ENCODE results near the gene NRIP1. TPM values are rescaled to one million over a fixed set of nuclear protein-coding genes. Genes with fewer than 3 reads are reported as not detected.

The NRIP1 gene
- total and polyA plus RNA-seq, 10 of the 15 experiments (the other 5 are each of a cell fraction or from before 2014, with no cell fraction given) = 2.9 to 26.1 (median 9.3) TPM

- TF ChIP-seq, protein P1, sequence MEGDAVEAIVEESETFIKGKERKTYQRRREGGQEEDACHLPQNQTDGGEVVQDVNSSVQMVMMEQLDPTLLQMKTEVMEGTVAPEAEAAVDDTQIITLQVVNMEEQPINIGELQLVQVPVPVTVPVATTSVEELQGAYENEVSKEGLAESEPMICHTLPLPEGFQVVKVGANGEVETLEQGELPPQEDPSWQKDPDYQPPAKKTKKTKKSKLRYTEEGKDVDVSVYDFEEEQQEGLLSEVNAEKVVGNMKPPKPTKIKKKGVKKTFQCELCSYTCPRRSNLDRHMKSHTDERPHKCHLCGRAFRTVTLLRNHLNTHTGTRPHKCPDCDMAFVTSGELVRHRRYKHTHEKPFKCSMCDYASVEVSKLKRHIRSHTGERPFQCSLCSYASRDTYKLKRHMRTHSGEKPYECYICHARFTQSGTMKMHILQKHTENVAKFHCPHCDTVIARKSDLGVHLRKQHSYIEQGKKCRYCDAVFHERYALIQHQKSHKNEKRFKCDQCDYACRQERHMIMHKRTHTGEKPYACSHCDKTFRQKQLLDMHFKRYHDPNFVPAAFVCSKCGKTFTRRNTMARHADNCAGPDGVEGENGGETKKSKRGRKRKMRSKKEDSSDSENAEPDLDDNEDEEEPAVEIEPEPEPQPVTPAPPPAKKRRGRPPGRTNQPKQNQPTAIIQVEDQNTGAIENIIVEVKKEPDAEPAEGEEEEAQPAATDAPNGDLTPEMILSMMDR (IDR thresholded peaks at IDR 0.05 in 2 of 3, conservative IDR thresholded peaks at IDR 0.05 in 1 of 3; ENCODE audit: control insufficient read depth in 2 of 3, extremely low read depth in 1 of 3, insufficient read depth in 1 of 3, low read depth in 3 of 3, low read length in 3 of 3) = no peak
- no peak for TF ChIP-seq CHD4 (IDR thresholded peaks at IDR 0.05)
- peak in 1 of 2 experiments; percentile 94; a peak in 2 of 3 replicates for TF ChIP-seq EGR1 (IDR thresholded peaks at IDR 0.05; ENCODE audit: borderline replicate concordance in 1 of 2, low read depth in 2 of 2, low read length in 2 of 2)
- TF ChIP-seq NR2C1 (IDR thresholded peaks at IDR 0.05) = 0 out of 2 replicates have a peak, but pooled peaks have one; percentile 28
- no peak for TF ChIP-seq HSF1 (IDR thresholded peaks at IDR 0.05; ENCODE audit: low read depth, low read length)
- 0 out of 2 replicates have a peak, but pooled peaks have one; percentile 22 for TF ChIP-seq NKRF (conservative IDR thresholded peaks at IDR 0.05)
- no peak for TF ChIP-seq ZZZ3 (IDR thresholded peaks at IDR 0.05; ENCODE audit: control insufficient read depth, insufficient read length, low read depth)
- no peak for TF ChIP-seq SUZ12 (IDR thresholded peaks at IDR 0.05; ENCODE audit: unreplicated experiment)
- TF ChIP-seq PAX8 (IDR thresholded peaks at IDR 0.05) = no peak
- peak; percentile 68 to 96 for TF ChIP-seq SRF (IDR thresholded peaks at IDR 0.05; ENCODE audit: low read depth in 2 of 2, low read length in 2 of 2)
- no peak for TF ChIP-seq SMAD1 (IDR thresholded peaks at IDR 0.05; ENCODE audit: low read depth, partially characterized antibody)
- no peak for TF ChIP-seq ATF7 (IDR thresholded peaks at IDR 0.05; ENCODE audit: low read depth)
- TF ChIP-seq IKZF1 (conservative IDR thresholded peaks at IDR 0.05) = peak; percentile 89; the same call in 1 of the 2 replicates
- no peak for TF ChIP-seq MYC (IDR thresholded peaks at IDR 0.05; ENCODE audit: insufficient read depth, insufficient read length, insufficient replicate concordance, low read length, severe bottlenecking)
- peak; percentile 78 for TF ChIP-seq BACH1 (IDR thresholded peaks at IDR 0.05; ENCODE audit: borderline replicate concordance)
- TF ChIP-seq YY1 (IDR thresholded peaks at IDR 0.05; ENCODE audit: low read depth, low read length) = peak; percentile 81
- TF ChIP-seq RB1 (IDR thresholded peaks at IDR 0.05; ENCODE audit: borderline replicate concordance) = peak; percentile 52; the same call in 1 of the 2 replicates
- TF ChIP-seq ASH2L (IDR thresholded peaks at IDR 0.05; ENCODE audit: borderline replicate concordance, low read depth) = no peak; the same call in 1 of the 2 replicates
- no peak for TF ChIP-seq BCL3 (IDR thresholded peaks at IDR 0.05; ENCODE audit: borderline replicate concordance, insufficient read depth, low read depth, low read length, poor library complexity, severe bottlenecking)
Observed at GRCh38 chr21:15064576-15065391, at the start of gene NRIP1 (continued).

All from GM12878 (cell line).